ENCODE measurements around the gene TPM2.

Gene TPM2

GRCh38 chr9:35696520-35697215 lies 6.9 kb upstream of the TPM2 start:
- FAIRE-seq: peak; percentile 9
- DNase-seq (ENCODE audit: insufficient read length, low spot score): peak; percentile 45

DNA sequence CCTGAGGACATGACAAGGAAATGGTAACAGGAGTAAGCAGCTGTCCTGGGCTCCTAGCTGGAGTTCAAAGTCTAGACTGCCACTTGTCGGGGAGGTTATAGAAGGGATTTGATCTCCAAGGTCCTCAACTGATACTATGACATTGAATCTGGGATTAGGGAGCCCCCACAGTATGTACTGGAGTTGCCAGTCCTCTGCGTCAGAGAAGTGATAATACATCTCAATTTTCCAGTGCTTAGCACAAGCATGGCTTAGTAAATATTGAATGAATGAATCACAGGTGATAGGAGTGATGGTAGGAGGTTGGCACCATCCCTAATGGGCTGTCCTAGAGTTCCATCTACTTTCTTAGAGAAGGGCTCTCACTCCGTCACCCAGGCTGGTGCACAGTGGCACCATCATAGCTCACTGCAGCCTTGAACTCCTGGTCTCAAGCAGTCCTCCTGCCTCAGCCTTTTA lies 6.2 kb upstream of the TPM2 start:
- DNase-seq (ENCODE audit: insufficient read length, low spot score) (no peak), FAIRE-seq (no peak)

DNA sequence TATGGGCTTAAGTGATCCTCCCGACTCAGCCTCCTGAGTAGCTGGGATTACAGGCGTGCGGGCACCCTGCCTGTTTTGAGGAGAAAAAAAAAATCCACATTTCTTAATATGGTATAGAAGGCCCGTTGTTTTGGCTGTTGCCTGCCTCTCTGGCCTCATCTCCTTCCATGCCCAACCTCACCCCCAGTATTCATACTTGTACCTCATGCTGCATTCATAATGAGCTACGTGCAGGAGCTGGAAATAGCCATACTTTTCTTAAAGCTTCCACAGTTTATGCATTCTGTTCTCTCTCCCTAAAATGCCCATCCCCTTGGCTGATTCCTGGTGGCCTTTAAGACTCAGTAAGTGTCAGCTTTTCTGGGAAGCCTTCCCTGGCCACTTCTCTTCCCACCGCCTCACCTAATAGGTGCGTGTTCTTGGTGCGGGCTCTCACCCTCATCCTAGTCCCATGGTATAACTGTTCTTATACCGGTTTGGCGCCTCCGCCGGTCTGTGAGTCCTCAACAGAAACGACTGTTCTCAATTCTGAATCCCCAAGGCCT lies 2.1 kb upstream of the TPM2 start:
- no peak for FAIRE-seq
- no peak for DNase-seq (ENCODE audit: insufficient read length, low spot score)

GRCh38 chr9:35691334-35691650 lies 1.6 kb upstream of the TPM2 start:
- DNase-seq (ENCODE audit: insufficient read length, low spot score) (no peak), FAIRE-seq (no peak)

GRCh38 chr9:35690614-35691333 lies 1.0 kb upstream of the TPM2 start:
- peak; percentile 53 for DNase-seq (ENCODE audit: insufficient read length, low spot score)
- no peak for FAIRE-seq

- FAIRE-seq: no peak
- DNase-seq (ENCODE audit: insufficient read length, low spot score): no peak
Measured at GRCh38 chr9:35690294-35690613, 529 bp upstream of the TPM2 start.

- DNase-seq (ENCODE audit: insufficient read length, low spot score) (peak; percentile 54), FAIRE-seq (no peak)
Measured at GRCh38 chr9:35688558-35689541, 875 bp downstream of the TPM2 start.

DNA sequence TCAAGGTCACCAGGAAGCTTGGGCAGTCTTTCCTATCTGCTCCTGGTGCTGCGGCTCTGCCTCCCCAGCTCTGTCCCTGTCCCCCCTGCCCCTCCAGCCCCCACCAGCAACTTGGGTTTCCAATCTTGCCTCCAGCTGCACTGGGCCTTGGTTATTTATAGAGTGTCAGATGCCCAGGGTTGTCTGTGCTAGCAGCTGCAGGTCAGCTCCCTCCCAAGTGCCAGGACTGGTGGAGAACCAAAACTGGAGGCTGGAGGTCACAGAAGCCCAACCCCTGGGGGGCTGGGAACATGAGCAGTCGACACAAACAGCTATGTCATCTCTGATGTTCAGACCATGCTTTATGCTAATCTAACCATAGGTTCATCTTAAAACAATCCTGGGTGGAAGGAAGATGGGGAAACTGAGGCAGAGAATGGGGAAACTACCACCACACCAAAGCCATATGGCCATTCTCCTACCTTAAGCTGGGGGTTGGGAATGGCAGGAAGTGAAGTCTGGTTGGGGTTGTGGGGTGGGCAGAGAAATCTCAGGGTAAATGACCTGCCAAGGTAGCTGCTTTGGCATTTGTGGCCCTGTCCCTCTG lies 1.7 kb downstream of the TPM2 start:
- DNase-seq (ENCODE audit: insufficient read length, low spot score) (no peak), FAIRE-seq (no peak)

GRCh38 chr9:35687306-35687705 lies 2.4 kb downstream of the TPM2 start:
- FAIRE-seq (no peak), DNase-seq (ENCODE audit: insufficient read length, low spot score) (no peak)

GRCh38 chr9:35686222-35687203 lies 3.2 kb downstream of the TPM2 start:
- no peak for DNase-seq (ENCODE audit: insufficient read length, low spot score)
- FAIRE-seq: no peak

GRCh38 chr9:35685506-35685905 lies 4.2 kb downstream of the TPM2 start:
- DNase-seq (ENCODE audit: insufficient read length, low spot score) (no peak), FAIRE-seq (no peak)

DNA sequence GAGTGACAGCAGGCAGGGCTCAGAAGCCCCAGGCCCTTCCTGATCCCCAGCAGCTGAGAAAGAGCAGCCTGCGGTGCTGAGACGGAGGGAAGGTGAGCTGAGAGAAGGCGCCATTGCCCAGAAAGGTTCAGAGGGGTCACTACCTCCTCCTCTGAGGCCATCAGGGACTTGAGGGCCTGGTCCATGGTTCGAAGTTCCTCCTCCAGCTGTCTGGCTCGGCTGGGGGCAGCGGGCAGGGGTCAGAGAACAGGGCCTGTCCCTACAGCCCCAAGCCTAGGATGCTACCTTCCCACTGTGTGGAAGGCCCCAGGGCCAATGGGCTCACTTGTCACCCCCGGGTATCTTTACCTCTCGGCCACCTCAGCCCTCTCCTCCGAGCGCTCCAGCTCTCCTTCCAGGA lies 4.8 kb downstream of the TPM2 start:
- DNase-seq (ENCODE audit: insufficient read length, low spot score) (no peak), FAIRE-seq (no peak)

- FAIRE-seq: no peak
- DNase-seq (ENCODE audit: insufficient read length, low spot score): no peak
Measured at GRCh38 chr9:35683323-35683722, 6.4 kb downstream of the TPM2 start.

DNA sequence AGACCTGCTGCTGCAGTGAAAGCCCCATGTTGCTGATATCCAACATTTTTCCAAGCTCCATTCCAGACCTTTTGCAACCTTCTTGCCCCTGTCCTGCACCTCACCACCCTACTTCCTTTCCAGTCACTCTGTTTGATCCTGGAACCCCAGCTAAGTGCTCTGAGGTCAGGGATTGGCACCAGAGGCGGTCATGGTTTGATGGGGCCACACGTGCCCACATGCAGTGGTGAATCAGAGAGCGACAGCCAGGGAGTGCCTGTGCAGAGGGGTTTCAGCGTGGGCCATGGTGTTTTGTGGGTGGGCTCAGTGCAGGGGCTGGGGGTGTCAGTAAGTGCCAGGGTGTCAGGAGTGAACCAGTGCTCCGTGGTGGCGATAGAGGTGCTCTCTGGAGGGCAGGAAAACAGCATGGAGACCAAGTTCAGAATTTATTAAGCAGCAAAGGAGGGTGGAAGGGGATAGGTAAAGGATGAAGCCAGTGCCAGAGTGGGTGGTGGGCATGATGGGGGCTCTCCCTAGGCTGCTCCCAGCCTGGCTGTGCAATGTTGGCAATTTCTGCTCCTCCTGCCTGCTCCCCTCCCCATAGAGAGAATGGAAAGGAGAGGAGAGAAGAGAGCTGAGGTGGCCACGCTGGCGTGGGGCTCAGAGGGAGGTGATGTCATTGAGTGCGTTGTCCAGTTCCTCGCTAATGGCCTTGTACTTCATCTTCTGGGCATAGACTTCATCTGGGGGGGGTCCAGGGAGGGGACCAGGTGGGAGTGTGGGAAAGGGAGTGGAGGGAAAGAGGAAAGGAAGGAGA lies 7.0 kb downstream of the TPM2 start:
- DNase-seq (ENCODE audit: insufficient read length, low spot score): no peak
- no peak for FAIRE-seq

- DNase-seq (ENCODE audit: insufficient read length, low spot score) (no peak), FAIRE-seq (no peak)
Measured at GRCh38 chr9:35682051-35682450, 7.7 kb downstream of the TPM2 start.

GRCh38 chr9:35681341-35682002 lies 8.3 kb downstream of the TPM2 start:
- FAIRE-seq: no peak

DNA sequence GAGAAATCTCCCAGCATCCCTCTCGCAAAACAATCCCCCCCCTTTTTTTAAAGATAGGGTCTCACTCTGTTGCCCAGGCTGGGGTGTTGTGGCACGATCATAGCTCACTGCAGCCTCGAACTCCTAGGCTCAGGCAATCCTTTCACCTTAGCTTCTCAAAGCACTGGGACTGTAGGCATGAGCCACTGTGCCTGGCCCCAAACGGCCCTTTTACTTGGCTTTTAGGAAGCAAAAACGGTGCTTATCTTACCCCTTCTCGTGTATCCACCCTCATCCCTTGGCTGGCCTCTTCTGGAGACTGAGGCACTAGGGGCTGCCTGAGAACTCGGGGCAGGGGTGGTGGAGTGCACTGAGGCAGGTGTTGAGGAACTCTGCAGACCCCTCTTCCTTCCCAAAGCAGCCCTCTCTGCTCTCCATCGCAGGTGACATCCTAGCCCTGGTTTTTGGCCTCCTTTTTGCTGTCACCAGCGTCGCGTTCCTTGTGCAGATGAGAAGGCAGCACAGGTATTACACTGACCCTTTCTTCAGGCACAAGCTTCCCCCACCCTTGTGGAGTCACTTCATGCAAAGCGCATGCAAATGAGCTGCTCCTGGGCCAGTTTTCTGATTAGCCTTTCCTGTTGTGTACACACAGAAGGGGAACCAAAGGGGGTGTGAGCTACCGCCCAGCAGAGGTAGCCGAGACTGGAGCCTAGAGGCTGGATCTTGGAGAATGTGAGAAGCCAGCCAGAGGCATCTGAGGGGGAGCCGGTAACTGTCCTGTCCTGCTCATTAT lies 9.2 kb downstream of the TPM2 start:
- FAIRE-seq (no peak), DNase-seq (ENCODE audit: insufficient read length, low spot score) (no peak)

More at GRCh38 chr9:35681341-35682002, 8.3 kb downstream of the TPM2 start:
- DNase-seq (ENCODE audit: insufficient read length, low spot score): no peak

Measured in HTR-8/SVneo (cell line).